MM.1S (cell line): ENCODE measurements around the gene SNX33.

Experiments used
- DNase-seq: peaks from one replicate; pipeline ENCODE4 v3.0.0-alpha.2; 2015
- H2AFZ ChIP-seq: fragments of 300-600 bp; sonication (generic); 2 replicates; pipeline ENCODE4 v1.6.0; 2016; ENCODE audit warnings: antibody characterized with exemption, low read length
- H3F3A ChIP-seq: fragments of 300-600 bp; sonication (generic); 2 replicates; pipeline ENCODE4 v1.6.1; 2016; ENCODE audit warnings: mild to moderate bottlenecking, antibody characterized with exemption, low read length, moderate library complexity, mixed read lengths; ENCODE audit not compliant: insufficient read depth
- H3K27ac ChIP-seq: fragments of 300-600 bp; sonication (generic); 2 replicates; pipeline ENCODE4 v1.5.1; 2016; ENCODE audit warnings: mild to moderate bottlenecking, low read length
- H3K27me3 ChIP-seq: fragments of 300-600 bp; sonication (generic); replicated peaks from 2 replicates; pipeline ENCODE4 v1.6.0; 2016; ENCODE audit warnings: low read length; ENCODE audit not compliant: insufficient read depth
- H3K36me3 ChIP-seq: fragments of 300-600 bp; sonication (generic); replicated peaks from 2 replicates; pipeline ENCODE4 v1.6.1; 2016; ENCODE audit warnings: mild to moderate bottlenecking, low read length, mixed read lengths; ENCODE audit not compliant: insufficient read depth
- H3K4me1 ChIP-seq: fragments of 300-600 bp; sonication (generic); 2 replicates; pipeline ENCODE4 v1.6.1; 2016; ENCODE audit warnings: low read length, mixed read lengths
- H3K4me2 ChIP-seq: fragments of 300-600 bp; sonication (generic); 2 replicates; pipeline ENCODE4 v1.6.0; 2016; ENCODE audit warnings: low read depth, low read length
- H3K4me3 ChIP-seq: fragments of 300-600 bp; sonication (generic); 2 replicates; pipeline ENCODE4 v1.5.1; 2016; ENCODE audit warnings: low read length, mixed read lengths
- H3K79me2 ChIP-seq: fragments of 300-600 bp; sonication (generic); 2 replicates; pipeline ENCODE4 v1.6.1; 2016; ENCODE audit warnings: mixed run types, low read length, mixed read lengths
- H3K9ac ChIP-seq: fragments of 300-600 bp; sonication (generic); 2 replicates; pipeline ENCODE4 v1.6.1; 2016; ENCODE audit warnings: low read length, mixed read lengths
- H3K9me2 ChIP-seq: fragments of 300-600 bp; sonication (generic); replicated peaks from 2 replicates; pipeline ENCODE4 v1.6.1; 2016; ENCODE audit warnings: mild to moderate bottlenecking, low read length, mixed read lengths; ENCODE audit not compliant: insufficient read depth
- H3K9me3 ChIP-seq: fragments of 300-600 bp; sonication (generic); replicated peaks from 2 replicates; pipeline ENCODE4 v1.6.1; 2016; ENCODE audit warnings: mild to moderate bottlenecking, low read length, mixed read lengths; ENCODE audit not compliant: insufficient read depth
- H4K20me1 ChIP-seq: fragments of 300-600 bp; sonication (generic); 2 replicates; pipeline ENCODE4 v1.6.1; 2016; ENCODE audit warnings: mild to moderate bottlenecking, low read length, moderate library complexity, mixed read lengths; ENCODE audit not compliant: insufficient read depth
- EZH2 ChIP-seq: fragments of 300-600 bp; sonication (generic); optimal IDR thresholded peaks from 2 replicates; pipeline ENCODE3; 2017; ENCODE audit warnings: low read depth, mild to moderate bottlenecking, antibody characterized with exemption, low read length, mixed read lengths
- EZH2phosphoT487 ChIP-seq: fragments of 300-600 bp; sonication (generic); IDR thresholded peaks from 2 replicates; pipeline ENCODE4 v1.6.1; 2018; ENCODE audit warnings: antibody characterized with exemption, low read length
- TF ChIP-seq, protein P1 (sequence below): fragments of 300-600 bp; sonication (generic); IDR thresholded peaks from 2 replicates; pipeline ENCODE4 v1.5.1; 2016; ENCODE audit warnings: antibody characterized with exemption, low read length, mixed read lengths

The SNX33 gene

DNA sequence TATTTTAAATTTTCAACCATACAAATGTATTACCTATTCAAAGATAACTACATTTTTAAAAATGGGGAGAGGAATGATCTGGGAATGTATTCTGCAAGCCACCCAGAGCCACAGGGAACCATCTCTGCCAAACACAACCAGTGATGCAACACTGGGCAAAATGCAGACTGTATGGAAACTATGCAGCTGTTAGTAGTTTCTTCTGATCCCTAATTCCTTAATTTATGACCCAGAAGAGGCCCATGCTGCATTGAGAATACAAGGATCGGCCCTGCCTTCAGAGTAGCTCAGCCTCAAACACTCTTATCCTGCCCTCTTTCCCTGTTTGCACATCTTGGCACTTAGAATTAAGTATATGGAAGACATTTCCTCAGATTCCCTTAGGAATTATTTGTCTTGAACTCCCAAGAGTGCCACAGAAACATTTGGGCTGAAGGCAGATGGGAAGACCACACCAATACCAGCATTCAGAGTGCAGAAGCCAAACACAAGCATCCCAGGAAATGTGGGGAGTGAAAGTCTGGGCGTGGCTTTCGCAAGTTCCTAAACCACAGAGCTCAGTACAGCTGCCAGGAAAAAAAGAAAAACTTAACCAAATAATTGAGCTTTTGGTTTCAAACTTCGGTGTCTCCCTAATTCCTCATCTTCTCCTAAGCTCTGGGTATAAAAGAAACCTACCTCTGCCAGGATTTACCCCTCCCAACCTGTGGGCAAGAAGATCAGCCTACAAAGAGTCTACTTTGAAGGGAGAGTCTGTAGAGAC lies 27.5 kb upstream of the SNX33 start:
- Histone ChIP-seq H3K4me2 (no peak overlapping the region), H3K27ac (no peak overlapping the region), H3K9me2 (no peaks in the 10 kb centered on the region), H3K9ac (no peak overlapping the region), H3K27me3 (no peaks in the 10 kb centered on the region), H3K4me1 (no peaks in the 10 kb centered on the region), H3K79me2 (no peaks in the 10 kb centered on the region), H4K20me1 (no peaks in the 10 kb centered on the region), H3F3A (no peaks in the 10 kb centered on the region), H3K9me3 (no peaks in the 10 kb centered on the region), H3K36me3 (no peaks in the 10 kb centered on the region), H2AFZ (no peak overlapping the region), H3K4me3 (no peak overlapping the region)
- TF ChIP-seq, protein P1, sequence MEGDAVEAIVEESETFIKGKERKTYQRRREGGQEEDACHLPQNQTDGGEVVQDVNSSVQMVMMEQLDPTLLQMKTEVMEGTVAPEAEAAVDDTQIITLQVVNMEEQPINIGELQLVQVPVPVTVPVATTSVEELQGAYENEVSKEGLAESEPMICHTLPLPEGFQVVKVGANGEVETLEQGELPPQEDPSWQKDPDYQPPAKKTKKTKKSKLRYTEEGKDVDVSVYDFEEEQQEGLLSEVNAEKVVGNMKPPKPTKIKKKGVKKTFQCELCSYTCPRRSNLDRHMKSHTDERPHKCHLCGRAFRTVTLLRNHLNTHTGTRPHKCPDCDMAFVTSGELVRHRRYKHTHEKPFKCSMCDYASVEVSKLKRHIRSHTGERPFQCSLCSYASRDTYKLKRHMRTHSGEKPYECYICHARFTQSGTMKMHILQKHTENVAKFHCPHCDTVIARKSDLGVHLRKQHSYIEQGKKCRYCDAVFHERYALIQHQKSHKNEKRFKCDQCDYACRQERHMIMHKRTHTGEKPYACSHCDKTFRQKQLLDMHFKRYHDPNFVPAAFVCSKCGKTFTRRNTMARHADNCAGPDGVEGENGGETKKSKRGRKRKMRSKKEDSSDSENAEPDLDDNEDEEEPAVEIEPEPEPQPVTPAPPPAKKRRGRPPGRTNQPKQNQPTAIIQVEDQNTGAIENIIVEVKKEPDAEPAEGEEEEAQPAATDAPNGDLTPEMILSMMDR, result no peak
- TF ChIP-seq EZH2phosphoT487 (no peak), EZH2 (no peak)
- DNase-seq, result no peak

DNA sequence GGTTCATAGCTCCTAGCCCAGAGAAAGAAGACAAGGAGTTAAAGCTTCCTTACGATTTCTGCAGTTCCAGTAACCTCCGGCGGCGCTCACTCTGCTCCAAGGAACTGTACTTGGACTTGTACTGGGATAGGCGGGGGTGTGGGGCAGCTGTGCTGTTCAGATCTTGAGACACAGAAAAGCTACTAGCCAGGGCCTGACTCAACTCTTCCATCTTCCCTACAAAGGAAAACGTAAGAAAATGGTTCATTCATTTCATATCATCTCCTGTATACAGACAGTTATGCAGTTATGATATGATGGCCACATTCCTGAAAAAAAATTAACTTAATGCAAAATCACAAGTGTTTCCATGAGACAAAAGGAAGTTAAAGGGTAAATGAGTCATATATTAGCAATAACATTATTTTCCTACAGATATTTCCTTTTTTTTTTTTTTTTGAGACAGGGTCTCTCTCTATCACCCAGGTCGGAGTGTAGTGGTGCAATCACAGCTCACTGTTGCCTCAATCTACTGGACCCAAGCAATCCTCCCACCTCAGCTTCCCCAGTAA lies 26.8 kb upstream of the SNX33 start:
- H3K9me2 ChIP-seq, result no peaks in the 10 kb centered on the region
- no peak overlapping the region for H3K27ac ChIP-seq
- no peaks in the 10 kb centered on the region for H4K20me1 ChIP-seq
- no peak overlapping the region for H3K9ac ChIP-seq
- H2AFZ ChIP-seq, result no peak overlapping the region
- H3K4me1 ChIP-seq, result no peaks in the 10 kb centered on the region
- H3K36me3 ChIP-seq, result no peaks in the 10 kb centered on the region
- H3K4me2 ChIP-seq, result no peak overlapping the region
- H3K27me3 ChIP-seq, result no peaks in the 10 kb centered on the region
- DNase-seq, result no peak
- no peaks in the 10 kb centered on the region for H3K79me2 ChIP-seq
- H3K9me3 ChIP-seq, result no peaks in the 10 kb centered on the region
- H3F3A ChIP-seq, result 0 out of 2 replicates have a peak, but pooled peaks cover 2% of the 10 kb centered on the region
- TF ChIP-seq EZH2 (no peak), EZH2phosphoT487 (no peak)
- TF ChIP-seq, protein P1, result no peak
- no peak overlapping the region for H3K4me3 ChIP-seq

DNA sequence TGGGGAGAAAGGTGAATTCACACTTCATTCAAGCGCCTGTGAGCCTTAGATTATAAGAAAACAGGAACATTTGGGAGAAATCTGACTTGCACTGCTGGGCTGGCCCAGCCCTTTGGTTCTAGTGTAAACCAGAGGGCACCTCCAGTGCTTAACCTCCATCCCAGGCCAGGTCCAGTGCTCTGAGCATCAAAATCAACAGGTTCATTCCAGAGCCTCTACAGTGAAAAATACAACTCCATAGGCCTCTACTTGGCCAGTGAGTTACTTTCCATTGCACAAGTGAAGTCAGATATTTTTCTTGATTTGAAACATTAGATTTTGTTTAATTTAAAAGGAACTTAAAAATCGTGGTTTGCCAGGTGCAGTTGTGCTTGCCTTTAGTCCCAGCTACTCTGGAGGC lies 25.2 kb upstream of the SNX33 start:
- Histone ChIP-seq H2AFZ (no peak overlapping the region), H4K20me1 (no peaks in the 10 kb centered on the region), H3K27ac (no peak overlapping the region), H3K79me2 (no peaks in the 10 kb centered on the region), H3K36me3 (no peaks in the 10 kb centered on the region), H3K9me3 (no peaks in the 10 kb centered on the region), H3F3A (peaks cover 7% of the 10 kb centered on the region; the same call in 1 of the 2 replicates), H3K9me2 (no peaks in the 10 kb centered on the region), H3K9ac (no peak overlapping the region), H3K4me1 (peaks cover 5% of the 10 kb centered on the region; the same call in 1 of the 2 replicates), H3K4me2 (no peak overlapping the region), H3K4me3 (no peak overlapping the region), H3K27me3 (no peaks in the 10 kb centered on the region)
- DNase-seq, result no peak
- TF ChIP-seq EZH2 (no peak), EZH2phosphoT487 (no peak)
- TF ChIP-seq, protein P1, result no peak
